ENCODE data around the gene CCDC60.
A peak's percentile ranks its signal among the peaks of the same experiment; 100 is the strongest.

Gene CCDC60

GRCh38 chr12:119412811-119413794, 78.6 kb downstream of the CCDC60 start:
- no peak overlapping the region for H2AFZ ChIP-seq (ENCODE audit: low read length)
- H3K9ac ChIP-seq (ENCODE audit: low read length): no peak overlapping the region
- no peak overlapping the region for H3K27ac ChIP-seq (ENCODE audit: low read length)
- no peaks in the 10 kb centered on the region for H3K36me3 ChIP-seq (replicated peaks; ENCODE audit: insufficient read depth, low read length)
- H3K27me3 ChIP-seq (replicated peaks; ENCODE audit: insufficient read depth, low read length): no peaks in the 10 kb centered on the region
- DNase-seq: peak; percentile 37
- no peaks in the 10 kb centered on the region for H3F3A ChIP-seq (ENCODE audit: insufficient read depth, low read length)
- H3K9me2 ChIP-seq (replicated peaks; ENCODE audit: insufficient read depth, low read length): no peaks in the 10 kb centered on the region
- H3K79me2 ChIP-seq (ENCODE audit: low read length): no peaks in the 10 kb centered on the region
- no peaks in the 10 kb centered on the region for H3K9me3 ChIP-seq (replicated peaks; ENCODE audit: insufficient read depth, low read length)
- no peak for TF ChIP-seq EZH2 (optimal IDR thresholded peaks at IDR 0.05; ENCODE audit: low read depth, low read length)
- TF ChIP-seq, protein P1, sequence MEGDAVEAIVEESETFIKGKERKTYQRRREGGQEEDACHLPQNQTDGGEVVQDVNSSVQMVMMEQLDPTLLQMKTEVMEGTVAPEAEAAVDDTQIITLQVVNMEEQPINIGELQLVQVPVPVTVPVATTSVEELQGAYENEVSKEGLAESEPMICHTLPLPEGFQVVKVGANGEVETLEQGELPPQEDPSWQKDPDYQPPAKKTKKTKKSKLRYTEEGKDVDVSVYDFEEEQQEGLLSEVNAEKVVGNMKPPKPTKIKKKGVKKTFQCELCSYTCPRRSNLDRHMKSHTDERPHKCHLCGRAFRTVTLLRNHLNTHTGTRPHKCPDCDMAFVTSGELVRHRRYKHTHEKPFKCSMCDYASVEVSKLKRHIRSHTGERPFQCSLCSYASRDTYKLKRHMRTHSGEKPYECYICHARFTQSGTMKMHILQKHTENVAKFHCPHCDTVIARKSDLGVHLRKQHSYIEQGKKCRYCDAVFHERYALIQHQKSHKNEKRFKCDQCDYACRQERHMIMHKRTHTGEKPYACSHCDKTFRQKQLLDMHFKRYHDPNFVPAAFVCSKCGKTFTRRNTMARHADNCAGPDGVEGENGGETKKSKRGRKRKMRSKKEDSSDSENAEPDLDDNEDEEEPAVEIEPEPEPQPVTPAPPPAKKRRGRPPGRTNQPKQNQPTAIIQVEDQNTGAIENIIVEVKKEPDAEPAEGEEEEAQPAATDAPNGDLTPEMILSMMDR (IDR thresholded peaks at IDR 0.05; ENCODE audit: low read length): peak; percentile 63
- no peak overlapping the region for H3K4me2 ChIP-seq (ENCODE audit: low read depth, low read length)
- H4K20me1 ChIP-seq (ENCODE audit: insufficient read depth, low read length): no peaks in the 10 kb centered on the region
- no peak overlapping the region for H3K4me3 ChIP-seq (ENCODE audit: low read length)
- no peaks in the 10 kb centered on the region for H3K4me1 ChIP-seq (ENCODE audit: low read length)

GRCh38 chr12:119415714-119416113, 81.2 kb downstream of the CCDC60 start:
- TF ChIP-seq, protein P1 (IDR thresholded peaks at IDR 0.05; ENCODE audit: low read length): no peak
- TF ChIP-seq EZH2phosphoT487 (IDR thresholded peaks at IDR 0.05; ENCODE audit: low read length): no peak
- TF ChIP-seq EZH2 (optimal IDR thresholded peaks at IDR 0.05; ENCODE audit: low read depth, low read length): no peak
- Histone ChIP-seq H3K4me1 (ENCODE audit: low read length) (no peaks in the 10 kb centered on the region), H2AFZ (ENCODE audit: low read length) (no peak overlapping the region), H3K9me3 (replicated peaks; ENCODE audit: insufficient read depth, low read length) (no peaks in the 10 kb centered on the region), H3K27ac (ENCODE audit: low read length) (no peak overlapping the region), H4K20me1 (ENCODE audit: insufficient read depth, low read length) (no peaks in the 10 kb centered on the region), H3K27me3 (replicated peaks; ENCODE audit: insufficient read depth, low read length) (no peaks in the 10 kb centered on the region), H3K36me3 (replicated peaks; ENCODE audit: insufficient read depth, low read length) (no peaks in the 10 kb centered on the region), H3K4me2 (ENCODE audit: low read depth, low read length) (no peak overlapping the region), H3K79me2 (ENCODE audit: low read length) (no peaks in the 10 kb centered on the region), H3K4me3 (ENCODE audit: low read length) (no peak overlapping the region), H3F3A (ENCODE audit: insufficient read depth, low read length) (no peaks in the 10 kb centered on the region), H3K9me2 (replicated peaks; ENCODE audit: insufficient read depth, low read length) (no peaks in the 10 kb centered on the region), H3K9ac (ENCODE audit: low read length) (no peak overlapping the region)
- no peak for DNase-seq

- no peaks in the 10 kb centered on the region for H3F3A ChIP-seq (ENCODE audit: insufficient read depth, low read length)
Observed at GRCh38 chr12:119417440-119417839, 82.9 kb downstream of the CCDC60 start.

More at GRCh38 chr12:119417440-119417839, 82.9 kb downstream of the CCDC60 start:
- H2AFZ ChIP-seq (ENCODE audit: low read length): no peak overlapping the region
- H4K20me1 ChIP-seq (ENCODE audit: insufficient read depth, low read length): no peaks in the 10 kb centered on the region
- no peaks in the 10 kb centered on the region for H3K9me2 ChIP-seq (replicated peaks; ENCODE audit: insufficient read depth, low read length)
- DNase-seq: no peak
- no peak overlapping the region for H3K9ac ChIP-seq (ENCODE audit: low read length)
- no peak overlapping the region for H3K4me3 ChIP-seq (ENCODE audit: low read length)
- H3K9me3 ChIP-seq (replicated peaks; ENCODE audit: insufficient read depth, low read length): no peaks in the 10 kb centered on the region
- TF ChIP-seq EZH2phosphoT487 (IDR thresholded peaks at IDR 0.05; ENCODE audit: low read length) (no peak), EZH2 (optimal IDR thresholded peaks at IDR 0.05; ENCODE audit: low read depth, low read length) (no peak)
- TF ChIP-seq, protein P1 (IDR thresholded peaks at IDR 0.05; ENCODE audit: low read length): no peak
- no peaks in the 10 kb centered on the region for H3K27me3 ChIP-seq (replicated peaks; ENCODE audit: insufficient read depth, low read length)
- H3K4me2 ChIP-seq (ENCODE audit: low read depth, low read length): no peak overlapping the region
- H3K27ac ChIP-seq (ENCODE audit: low read length): no peak overlapping the region
- no peaks in the 10 kb centered on the region for H3K79me2 ChIP-seq (ENCODE audit: low read length)
- H3K4me1 ChIP-seq (ENCODE audit: low read length): no peaks in the 10 kb centered on the region
- H3K36me3 ChIP-seq (replicated peaks; ENCODE audit: insufficient read depth, low read length): no peaks in the 10 kb centered on the region

Data from MM.1S (cell line).